GM21723 (cell line): Measurements from ENCODE around the gene GID8.

Experiments used
- ATAC-seq: cut with Tn5 transposase; IDR thresholded peaks from one replicate; pipeline ENCODE4 v1.9.1; 2021; ENCODE audit warnings: mild to moderate bottlenecking, moderate library complexity; ENCODE audit not compliant: unreplicated experiment

Gene GID8

DNA sequence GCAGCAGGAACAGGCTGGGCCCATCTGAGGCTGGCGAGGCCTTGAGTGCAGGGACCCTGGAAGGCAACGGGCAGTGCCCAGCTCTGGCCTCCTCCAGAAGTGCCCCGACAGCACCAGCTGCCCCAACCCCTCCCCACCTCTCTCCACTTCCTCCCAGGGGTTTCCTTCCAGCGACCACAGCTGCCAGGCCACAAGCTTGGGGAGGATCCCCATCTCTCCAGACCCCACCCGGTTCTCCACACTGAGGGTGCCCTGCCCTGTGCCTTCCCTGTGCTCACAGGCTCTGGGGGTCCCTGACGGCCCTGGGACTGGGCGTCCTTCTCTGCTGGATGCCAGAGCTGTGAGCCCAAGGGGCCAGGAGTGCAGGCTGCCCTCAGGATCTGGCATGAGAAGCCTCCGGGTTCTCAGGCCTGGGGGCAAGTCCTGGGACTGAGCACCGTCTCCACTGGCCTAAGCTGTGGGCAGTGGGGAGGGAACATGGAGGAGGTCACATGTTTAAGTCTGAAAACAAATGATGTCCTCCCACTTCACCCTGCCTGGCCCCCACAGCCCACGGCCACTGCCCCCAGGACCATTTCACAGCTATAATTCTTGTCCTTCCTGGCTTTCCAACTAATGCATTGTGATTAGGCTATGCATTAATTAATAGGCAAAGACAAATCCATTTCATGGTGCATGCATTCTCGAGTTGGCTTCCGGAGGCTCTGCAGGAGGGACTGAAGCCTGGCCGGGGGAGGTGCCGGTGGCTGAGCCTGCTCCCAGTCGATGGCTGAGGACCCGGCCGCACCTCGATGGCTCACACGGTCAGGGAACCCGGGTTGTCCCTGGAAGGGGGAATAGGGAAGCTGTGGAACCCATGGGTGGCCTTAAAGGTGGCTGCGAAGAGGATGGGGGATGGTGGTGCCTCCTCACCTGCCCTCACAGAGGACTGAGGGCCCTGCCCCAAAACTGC is 44.5 kb downstream of the GID8 start:
- no peak for ATAC-seq

DNA sequence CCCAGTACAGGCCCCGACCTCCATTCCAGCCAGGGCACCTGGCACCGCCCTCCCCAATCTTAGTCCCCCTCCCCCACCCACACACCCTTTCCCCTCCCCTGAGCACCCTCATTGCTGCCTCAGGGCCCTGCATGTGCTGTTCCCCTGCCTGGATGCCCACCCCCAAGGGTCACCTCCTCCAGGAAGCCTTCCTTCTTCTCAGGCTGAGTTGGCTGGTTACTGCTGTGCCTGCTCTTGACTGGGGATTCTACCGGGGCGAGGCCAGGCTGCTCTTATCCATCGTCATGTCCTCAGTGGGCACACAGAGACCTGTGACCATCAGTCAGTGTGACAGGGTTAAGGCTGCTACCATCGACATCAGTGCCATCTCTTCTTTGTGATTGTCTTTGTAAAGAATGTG is 45.3 kb downstream of the GID8 start:
- no peak for ATAC-seq

DNA sequence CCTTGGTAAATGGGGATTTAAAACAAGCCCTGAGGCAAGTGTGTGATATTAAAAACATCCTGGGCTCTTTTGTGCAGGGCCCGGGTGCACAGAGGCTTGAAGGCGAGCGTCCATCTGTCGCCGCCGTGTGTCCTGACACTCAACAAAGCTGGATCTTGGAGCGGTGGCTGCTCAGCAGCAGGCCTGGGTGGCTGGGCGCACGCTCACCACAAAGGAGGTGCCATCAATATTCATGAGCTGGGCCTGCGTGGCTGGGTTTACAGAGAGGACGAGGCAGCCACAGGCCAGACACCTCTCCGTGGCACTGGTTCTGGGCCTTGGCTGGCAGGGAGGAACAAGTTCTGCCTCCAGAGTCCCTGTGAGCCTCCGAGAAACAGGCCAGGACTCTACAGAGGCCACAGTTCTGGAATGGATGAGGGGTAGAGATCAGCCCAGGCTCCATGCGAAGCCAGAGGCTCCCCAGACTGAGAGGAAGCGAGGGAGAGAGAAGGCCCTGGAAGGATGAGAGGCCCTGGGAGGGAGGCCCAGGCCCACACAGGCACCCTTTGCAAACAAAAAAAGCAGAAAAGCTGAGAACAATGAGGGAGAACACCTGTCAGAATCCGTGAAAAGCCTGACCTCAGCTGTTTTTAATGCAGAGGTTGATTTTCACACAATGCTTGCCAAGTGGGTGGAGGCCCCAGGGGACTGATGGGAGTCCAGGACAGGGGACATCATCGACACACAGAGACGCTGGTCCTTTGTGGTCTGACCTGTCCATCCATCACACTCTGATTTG is 46.9 kb downstream of the GID8 start:
- ATAC-seq: no peak

DNA sequence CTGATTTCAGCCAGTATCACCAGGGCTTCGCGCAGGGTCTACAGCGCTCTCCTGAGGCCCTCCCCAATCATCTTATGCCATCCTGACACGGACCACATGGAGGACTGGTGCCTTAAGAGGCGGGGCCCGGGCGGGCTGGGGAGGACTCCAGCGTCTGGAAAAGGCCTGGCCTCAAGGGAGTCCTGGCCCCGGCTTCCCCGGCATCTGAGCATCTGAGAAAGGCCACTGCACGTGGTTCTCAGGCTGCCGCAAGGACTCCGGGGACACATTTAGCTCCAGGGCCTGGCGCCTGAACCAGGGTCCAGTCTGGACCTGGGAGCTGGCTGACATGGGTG is 47.5 kb downstream of the GID8 start:
- no peak for ATAC-seq

DNA sequence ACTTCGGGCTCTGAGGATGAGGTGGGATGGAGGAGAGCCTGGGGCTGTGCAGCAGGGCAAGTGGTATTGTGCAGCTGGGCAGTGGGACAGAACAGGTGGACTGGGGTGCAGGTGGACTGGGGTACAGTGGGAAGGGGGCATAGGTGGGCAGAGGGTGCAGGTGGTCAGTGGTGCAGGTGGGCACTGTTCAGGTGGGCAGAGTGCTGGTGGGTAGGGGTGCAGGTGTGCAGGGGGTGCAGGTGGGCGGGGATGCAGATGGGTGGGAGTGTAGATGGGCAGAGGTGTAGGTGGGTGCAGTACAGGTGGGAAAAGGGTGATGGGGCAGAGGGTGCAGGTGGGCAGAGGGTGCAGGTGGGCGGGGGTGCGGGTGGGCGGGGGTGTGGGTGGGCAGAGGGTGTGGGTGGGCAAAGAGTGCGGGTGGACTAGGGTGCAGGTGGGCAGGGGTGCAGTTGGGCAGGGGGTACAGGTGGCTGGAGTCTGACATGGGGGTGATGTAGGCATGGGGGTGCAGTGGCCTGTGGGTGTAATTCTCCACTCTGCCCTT is 48.4 kb downstream of the GID8 start:
- ATAC-seq: no peak

DNA sequence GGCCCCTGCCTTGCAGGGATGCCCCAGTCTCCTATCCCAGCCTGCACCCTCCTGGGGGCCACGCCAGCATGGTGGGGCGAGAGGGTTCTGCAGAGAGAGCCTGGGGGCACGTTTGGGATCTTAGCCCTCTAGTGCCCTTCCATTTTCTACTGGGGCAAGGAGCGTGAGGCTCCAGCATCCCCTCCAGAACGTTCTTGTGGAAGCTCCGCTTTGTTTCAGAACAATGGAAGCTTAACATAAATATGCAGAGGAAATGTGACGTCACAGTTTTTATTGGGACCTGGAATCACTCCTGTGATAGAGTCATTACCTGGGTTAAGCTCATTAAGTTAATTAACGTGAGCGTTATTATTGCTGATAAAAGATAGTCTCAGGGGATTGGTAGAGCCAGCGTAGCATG is 49.2 kb downstream of the GID8 start:
- no peak for ATAC-seq

DNA sequence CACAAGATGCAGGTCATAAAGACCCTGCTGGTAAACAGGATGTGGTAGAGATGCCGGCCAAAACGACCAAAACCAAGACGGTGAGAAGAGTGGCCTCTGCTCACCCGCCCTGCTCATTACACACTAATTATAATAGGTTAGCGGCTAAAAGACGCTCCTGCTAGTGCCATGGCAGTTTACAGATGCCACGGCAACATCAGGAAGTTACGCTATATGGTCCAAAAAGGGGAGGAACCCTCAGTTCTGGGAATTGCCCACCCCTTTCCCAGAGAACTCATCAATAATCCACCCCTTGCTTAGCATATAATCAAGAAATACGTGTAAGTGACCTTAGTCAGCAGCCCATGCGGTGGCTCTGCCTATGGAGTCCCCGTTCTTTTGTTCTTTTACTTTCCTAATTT is 51.3 kb downstream of the GID8 start:
- no peak for ATAC-seq

DNA sequence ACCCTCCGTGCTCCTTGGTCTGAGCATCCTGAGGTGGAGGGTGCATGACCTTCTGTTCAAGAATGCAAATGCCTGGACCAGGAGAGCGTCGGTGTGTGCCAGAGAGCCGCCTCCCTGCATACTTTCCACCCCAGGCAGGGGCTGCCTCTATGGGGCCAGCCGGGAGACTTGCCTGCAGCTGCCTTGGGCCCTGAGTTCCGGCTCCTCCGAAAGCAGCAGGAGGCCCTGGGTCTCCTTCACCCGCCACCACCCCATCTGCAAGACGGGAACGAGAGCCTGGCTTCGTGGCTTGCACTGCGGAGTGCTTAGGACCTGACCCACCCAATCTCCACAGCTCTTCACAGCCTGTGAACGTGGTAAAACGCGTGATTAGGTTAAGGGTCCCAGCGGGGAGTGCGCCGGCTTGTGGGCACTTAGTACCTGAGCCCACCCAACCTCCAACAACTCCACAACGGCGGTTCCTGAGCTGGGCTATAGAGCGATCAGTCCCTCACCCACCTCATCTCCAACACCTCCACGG is 52.4 kb downstream of the GID8 start:
- no peak for ATAC-seq

DNA sequence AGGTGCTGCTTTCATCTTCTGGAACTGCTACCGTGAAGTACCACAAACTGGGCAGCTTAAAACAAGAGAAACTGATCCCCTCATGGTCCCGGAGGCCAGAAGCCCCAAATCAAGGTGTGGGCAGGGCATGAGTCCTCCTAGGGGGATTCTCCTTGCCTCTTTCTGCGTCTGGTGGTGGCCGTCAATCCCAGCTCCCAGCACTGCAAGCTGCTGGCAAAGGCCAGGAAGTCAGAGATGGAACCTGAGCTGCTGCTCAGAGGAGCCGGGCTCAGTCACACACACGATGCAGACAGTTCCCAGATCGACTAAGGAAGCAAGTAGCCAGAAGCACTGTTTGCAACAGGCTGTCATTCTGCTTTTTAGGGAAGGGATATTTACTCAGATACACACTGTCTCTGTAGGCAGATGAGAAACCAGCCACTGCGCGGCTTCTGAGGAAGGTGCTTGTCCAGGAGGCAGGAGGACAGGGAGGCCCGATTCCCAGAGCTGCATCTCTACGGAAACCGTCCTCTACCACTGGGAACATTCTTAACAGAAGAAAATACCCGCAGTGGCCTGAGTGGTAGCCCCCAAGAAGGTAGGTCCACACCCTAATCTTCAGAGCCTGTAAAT is 53.4 kb downstream of the GID8 start:
- ATAC-seq: no peak

DNA sequence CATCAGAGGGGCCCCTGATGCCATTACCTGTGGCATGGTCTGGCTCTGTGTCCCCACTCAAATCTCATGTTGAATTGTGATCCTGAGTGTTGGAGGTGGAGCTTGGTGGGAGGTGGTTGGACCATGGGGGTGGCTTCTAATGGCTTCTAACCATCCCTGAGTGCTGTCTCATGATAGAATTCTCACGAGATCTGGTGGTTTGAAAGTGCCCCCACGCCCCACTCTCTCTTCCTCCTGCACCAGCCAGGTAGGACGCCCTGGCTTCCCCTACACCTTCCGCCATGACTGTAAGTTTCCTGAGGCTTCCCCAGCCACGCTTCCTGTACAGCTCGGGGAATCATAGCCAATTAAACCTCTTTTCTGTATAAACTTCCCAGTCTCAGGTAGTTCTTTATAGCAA is 53.9 kb downstream of the GID8 start:
- ATAC-seq: no peak

DNA sequence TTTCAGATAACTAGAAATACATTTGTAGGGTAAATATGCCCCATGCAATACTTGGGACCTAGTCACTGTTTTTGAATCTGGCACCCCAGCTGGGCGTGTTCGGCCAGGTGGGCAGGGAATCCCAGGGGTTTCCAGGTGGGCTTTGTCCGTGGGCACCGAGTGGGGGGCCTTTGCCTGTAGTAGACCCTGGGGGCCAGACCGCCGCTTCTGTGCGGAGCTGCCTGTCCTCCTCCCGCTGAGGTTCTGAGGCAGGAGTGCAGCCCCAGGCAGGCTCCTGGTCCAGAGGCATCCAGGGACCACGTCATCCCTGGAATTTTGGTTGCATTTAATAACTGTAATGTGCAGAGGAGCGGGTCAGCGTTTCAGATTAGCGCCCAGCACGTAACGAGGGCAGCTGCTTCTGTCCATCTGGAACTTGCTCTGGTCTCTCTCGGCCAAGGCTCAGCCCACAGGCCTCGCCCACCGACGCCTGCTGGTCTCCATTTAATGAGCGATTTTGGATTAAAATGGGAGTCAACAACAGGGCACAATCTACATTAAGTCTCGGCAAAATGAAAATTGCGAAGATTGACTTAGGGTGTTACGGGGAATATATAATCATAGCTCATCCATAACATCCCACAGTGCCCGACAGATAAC is 56.0 kb downstream of the GID8 start:
- no peak for ATAC-seq

DNA sequence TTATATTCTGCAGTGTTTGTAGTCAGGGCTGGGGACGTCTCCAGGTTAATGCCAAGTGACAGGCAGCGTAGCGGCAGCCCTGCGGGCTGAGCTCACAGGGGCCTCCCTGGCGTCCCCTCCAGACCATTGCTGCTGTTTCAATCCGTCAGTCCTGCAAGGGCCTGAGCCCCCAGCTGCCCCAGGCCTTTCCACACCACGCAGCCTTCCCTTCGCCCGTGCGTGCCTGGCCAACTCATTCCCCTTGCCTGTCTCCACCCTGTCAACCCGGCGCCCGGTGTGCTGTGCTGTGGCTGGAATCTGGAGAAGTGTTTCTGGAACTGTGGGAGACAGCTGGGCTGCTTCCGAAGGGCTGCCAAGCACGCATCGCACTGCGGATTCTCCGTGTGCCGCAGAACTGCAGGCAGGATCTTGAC is 56.9 kb downstream of the GID8 start:
- ATAC-seq: no peak

DNA sequence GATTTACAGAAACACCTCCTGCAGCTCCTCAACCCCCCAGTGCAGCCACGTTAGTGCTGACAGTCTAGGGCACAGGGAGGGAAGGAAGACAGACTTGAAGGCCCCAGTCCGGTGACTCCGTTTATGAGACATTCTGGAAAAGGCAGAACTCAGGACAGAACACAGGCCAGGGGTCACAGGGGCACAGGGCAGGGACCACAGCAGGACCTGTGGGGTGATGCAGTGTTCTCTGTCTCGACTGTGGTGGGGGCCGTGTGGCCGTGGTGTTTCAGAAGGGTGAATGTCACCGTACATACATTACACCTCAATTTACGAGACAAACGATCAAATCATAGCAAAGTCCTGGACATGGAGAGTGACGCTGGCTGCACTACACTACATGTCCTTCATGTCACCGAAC is 57.5 kb downstream of the GID8 start:
- ATAC-seq: no peak

DNA sequence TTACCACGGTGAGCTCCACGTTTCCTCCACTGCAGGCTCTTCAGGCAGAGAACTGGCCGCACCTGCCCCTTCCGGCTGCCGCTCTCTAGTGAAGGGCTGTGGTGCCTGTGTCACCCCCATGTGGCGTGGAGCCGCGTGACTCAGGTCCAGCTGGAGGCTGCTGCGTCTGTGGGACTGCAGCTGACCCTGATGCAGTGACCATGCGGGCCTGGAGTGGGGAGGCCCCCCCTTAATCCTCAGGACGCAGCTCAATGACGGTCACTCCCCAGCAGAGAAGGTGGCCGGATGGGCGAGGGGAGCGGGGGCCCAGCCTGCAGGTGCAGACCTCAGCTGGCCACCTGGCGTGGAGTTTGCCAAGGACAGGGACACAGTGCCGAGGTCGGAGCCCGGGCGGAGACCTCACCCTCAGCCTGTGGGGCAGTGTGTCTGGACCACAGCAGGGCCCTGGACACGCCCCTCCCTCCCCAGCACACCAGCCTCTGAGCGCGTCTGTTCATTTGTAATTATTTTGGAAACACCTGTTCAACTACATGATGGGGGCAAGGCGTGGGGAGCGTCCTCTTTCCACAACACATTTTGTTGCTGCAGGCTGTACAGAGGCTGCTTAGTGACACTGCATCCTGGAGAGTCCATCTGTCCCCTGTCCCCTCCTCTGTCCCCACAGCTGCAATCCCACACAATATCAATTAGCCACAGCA is 58.1 kb downstream of the GID8 start:
- ATAC-seq: no peak

DNA sequence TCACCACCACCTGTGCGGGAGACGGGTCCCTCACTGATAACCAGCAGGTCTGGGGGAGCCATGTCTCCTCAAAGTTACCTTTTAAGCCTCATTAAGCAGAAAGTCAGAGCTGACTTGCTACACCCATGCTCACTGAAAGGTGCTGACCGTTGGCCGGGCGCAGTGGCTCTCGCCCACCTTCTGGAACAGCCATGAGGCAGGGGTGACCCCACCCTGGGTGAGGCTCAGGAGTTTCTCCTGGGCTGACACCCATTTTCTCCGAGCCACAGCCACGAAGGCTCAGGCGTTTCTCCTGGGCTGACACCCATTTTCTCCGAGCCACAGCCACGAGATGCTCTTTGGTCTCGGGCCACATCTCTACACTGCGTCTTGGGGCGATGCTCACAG is 58.6 kb downstream of the GID8 start:
- ATAC-seq: no peak

DNA sequence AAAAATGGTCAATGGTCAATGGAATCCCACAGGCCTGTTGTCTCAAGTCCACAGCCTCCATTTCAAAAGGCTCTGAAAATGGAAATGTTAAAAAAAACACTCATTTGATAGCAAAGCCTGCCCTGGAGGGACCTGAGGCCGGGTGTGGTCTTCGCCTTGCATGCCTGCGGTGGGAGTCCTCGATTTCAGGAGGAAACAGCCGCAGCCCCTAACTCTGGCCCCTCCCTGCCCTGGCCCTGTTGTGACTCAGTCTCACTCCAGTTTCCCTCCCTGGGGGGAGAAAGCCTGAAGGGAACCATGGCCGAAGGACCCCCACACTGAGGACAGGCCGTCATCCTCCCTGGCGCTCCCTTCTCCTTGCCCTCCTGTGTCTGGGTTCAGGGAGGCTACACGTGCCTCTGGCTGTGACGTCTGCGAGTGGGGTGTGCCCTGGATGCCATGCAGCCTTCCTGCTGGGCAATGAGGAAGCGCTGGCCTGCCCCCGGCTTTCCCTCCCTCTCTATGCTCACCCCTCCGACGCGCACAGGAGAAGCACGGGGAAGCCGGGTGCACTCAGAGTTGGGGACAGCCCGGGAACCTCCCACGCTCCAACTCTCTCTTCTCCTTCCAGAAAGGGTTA is 59.6 kb downstream of the GID8 start:
- no peak for ATAC-seq
